ENCODE measurements around the gene AKT3.
"Not testable (repeated sequence)": the region's sequence is repeated elsewhere in the genome, so short reads cannot be mapped to it uniquely, and the experiment has no call there.

Gene AKT3

GRCh38 chr1:243772361-243773050, 77.5 kb downstream of the AKT3 start:
- not testable (repeated sequence) for DNase-seq

DNA sequence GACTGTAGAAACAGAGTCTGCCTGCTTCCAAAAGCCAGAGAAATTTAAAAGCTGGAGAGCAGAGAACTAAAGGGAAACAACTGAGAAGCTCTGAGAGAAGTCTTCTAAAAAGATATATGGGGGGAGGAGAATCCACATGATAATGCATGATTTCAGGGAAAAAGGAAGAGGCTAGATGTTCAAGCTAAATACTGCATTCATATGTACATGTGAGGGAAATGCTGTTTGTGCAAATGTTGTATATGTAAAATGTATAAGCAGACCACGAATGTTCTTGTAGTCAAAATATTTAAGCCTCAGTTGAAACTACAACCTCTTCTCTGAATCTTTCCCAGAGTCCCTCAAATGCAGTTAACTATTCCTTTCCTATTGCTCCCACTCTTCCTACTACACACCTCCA, 79.2 kb downstream of the AKT3 start:
- no peak for DNase-seq

DNA sequence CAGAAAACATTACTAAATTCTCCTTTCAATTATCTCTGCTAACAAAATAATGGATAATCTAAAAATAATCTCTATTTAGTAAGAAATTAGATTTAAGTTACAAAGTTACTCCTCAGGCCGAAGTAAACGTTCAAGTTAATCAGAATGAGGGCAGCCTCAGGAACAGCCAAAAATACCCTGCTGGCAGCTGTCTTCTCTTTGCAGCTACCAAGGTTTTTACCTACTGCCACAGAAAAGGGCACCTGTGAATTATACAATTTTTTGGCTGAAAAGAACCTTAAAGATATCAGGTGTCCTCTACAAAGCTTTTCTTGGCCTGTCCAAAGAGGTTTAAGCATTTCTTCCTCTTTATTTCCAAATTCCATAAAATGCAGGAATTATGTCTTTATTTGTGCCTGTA, 84.4 kb downstream of the AKT3 start:
- DNase-seq: no peak

DNA sequence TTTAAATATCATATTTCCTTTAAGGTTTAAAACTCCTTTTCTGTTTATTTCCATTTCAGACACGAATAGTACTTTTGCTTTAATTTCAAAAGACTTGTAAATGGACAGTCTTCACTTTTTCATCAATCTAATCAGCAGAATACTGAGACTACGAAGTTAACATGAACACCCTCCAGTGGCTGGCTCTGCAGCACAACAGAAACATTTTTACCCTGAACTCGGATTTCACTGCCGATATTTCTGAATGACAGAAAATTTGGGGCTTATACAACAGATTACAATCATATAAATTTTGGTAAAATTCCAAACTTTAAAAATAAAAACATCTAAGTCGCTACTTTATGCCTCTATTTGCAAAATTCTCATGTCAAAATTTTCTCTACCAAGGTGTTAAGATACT, 86.2 kb downstream of the AKT3 start:
- no peak for DNase-seq

DNA sequence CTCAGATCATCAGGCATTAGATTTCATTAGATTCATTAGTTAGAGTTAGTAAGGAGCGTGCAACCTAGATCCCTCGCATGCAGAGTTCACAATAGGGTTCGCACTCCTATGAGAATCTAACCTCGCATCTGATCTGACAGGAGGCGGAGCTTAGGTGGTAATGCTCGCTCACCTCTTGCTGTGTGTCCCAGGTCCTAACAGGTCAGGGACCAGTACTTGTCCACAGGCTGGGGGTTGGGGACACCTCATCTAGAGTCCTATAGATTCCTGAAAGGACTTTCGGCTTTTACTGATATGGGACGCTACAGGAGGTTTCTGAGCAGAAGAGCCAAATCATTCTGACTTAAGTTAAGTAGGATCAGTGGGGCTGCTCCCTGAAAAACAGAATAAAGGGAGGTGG, 91.4 kb downstream of the AKT3 start:
- DNase-seq: no peak

- DNase-seq: no peak
Measured at GRCh38 chr1:243756529-243756928, 93.5 kb downstream of the AKT3 start.

GRCh38 chr1:243754348-243754747, 95.7 kb downstream of the AKT3 start:
- DNase-seq: no peak

- no peak for DNase-seq
Measured at GRCh38 chr1:243751506-243751905, 98.5 kb downstream of the AKT3 start.

DNA sequence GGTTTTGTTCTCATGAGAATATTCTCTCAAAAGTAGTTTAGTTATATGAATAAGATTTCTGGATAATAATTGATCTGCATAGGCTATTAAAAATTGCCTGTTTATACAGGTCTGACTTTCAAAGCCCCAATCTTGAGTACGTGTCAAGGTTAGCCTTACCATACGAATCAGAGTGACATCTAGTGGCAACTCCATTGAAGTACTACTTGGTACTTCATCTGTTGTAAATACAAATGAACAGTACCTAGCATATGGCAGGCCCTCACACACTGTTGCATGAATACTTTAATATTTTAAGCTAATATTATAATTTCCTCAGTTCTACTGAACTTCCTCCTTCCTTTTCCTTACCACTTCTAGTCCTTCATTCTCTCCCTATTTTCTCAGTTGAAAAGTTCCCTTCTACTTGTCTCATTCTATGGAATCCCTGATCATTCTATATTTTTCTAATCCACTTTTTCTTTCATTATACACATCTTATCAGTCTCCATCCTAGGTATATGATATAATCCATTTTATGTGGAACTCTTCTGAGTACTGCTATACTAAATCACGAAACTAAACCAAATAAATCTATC, 101.2 kb downstream of the AKT3 start:
- DNase-seq: peak in 1 of 2 donors; percentile 30

DNA sequence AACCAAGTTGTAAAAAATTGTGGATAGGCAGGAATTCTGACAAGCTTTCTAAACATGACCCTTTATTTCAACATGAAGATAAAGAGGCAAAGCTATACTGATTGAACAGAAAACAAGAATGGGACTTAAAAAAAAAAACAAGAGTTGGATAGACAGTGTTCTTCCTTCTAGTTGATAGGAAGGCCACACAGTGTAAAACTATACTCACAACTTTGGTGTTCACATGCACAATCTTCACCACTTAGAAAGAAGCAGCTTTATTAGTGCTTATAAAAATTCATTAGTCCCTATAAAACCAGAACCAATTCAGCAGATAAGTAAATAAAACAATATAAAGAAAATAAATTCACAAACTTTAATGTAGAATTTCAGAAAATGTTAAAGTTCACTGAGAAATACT, 101.8 kb downstream of the AKT3 start:
- no peak for DNase-seq

- DNase-seq: no peak
Measured at GRCh38 chr1:243746751-243747150, 103.3 kb downstream of the AKT3 start.

- DNase-seq: no peak
Measured at GRCh38 chr1:243745356-243745755, 104.7 kb downstream of the AKT3 start.

DNA sequence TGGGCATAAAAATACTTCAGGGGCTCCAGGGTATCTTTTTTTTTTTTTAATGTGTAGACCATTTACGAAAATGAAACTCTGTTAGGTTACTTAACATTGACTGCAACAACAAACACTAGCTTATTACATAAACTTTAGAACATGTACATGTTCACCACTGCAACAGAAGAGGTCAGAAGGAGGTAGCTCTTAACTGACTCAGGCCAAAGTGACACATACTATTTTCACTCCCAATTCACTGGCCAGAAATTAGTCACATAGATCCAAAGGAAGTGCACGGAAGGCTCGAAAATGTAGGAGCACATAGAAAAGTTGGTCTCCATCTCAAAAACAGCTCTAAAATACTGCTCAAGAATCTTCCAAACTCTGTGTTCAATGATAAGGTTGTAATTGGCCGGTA, 107.2 kb downstream of the AKT3 start:
- DNase-seq: no peak

GRCh38 chr1:243740255-243740999, 109.6 kb downstream of the AKT3 start:
- no peak for DNase-seq

- DNase-seq: no peak
Measured at GRCh38 chr1:243739335-243740003, 110.6 kb downstream of the AKT3 start.

DNA sequence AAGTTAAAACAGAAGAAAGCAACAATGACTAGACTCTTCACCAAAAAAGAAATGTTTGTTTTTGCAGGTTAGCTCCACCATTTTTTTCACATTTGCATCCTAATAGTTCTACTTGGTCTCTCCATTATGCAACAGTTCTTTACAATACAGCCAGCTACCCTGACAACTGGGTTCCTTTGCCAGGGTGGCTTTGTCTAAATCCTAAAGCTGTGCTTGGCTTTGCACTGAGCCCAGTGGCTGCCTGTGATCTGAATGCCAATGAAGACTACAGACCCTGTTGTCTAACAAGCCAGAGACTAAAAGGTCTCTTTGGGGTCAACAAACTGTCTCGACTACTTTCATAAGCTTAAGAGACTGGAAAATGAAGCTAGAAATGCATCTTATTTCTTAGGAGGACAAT, 112.0 kb downstream of the AKT3 start:
- DNase-seq: no peak

DNA sequence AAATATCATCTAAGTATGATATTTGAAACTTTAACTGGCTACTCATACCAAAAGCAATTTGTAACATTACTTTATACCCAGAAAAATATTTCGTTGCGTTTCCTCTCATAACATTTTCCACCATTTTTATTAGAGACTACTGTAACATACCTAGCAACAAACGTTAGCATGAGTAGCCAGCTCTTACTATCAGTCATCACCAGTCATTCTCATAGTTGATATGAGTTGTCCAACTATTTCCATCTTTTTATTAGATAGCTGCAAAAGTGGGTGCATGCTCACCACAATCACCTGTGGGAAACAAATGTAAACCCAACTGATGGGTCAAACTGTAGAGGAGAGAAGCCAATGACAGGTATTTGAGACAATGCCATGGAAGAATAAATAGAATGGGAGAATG, 114.6 kb downstream of the AKT3 start:
- DNase-seq: no peak

- DNase-seq: no peak
Measured at GRCh38 chr1:243734308-243734695, 115.7 kb downstream of the AKT3 start.

DNA sequence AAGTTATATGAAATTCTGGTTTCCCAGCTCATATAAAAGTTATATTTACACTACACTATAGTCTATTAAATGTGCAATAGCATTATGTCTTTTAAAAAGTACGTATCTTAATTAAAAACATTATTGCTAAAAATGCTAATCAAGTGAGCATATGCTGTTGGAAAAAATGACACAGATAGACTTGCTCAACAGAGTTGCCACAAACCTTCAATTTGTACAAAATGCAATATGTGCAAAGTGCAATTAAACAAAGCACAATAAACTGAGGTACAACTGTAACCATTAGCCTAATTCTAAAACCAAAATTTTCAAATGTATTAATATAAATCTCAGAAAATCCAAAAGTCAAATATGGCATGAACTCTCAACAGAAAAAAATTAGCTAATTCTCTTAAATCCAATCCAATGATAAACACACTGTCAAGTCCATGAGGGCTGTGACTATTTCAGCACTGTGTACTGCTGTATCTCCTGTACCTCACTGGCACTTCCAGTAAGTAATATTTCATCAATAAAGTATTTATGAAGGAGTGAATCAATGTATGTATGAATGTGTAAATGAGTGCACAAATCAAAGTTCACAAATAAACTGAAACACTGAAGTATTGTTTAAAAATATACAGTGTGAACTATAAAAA, 116.3 kb downstream of the AKT3 start:
- DNase-seq: no peak

DNA sequence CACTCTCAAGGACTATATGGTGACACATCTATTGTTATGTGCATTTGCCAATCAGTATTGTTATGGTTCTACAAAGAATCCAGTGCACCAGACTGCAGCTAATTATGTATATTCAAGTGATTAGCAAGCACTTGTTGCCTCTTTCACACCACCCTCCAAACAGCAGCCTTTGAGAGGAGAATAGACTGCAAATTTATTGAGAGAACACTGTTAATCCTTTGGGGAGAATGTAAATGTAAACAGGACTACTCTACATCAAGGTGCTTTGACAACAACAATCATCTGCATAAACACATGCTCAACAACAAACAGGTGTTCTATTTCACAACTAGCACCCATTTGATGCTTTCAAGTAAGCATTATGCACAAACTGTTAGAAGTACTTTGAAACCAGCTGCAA, 117.4 kb downstream of the AKT3 start:
- DNase-seq: no peak

GRCh38 chr1:243731974-243732625, 117.9 kb downstream of the AKT3 start:
- no peak for DNase-seq

DNA sequence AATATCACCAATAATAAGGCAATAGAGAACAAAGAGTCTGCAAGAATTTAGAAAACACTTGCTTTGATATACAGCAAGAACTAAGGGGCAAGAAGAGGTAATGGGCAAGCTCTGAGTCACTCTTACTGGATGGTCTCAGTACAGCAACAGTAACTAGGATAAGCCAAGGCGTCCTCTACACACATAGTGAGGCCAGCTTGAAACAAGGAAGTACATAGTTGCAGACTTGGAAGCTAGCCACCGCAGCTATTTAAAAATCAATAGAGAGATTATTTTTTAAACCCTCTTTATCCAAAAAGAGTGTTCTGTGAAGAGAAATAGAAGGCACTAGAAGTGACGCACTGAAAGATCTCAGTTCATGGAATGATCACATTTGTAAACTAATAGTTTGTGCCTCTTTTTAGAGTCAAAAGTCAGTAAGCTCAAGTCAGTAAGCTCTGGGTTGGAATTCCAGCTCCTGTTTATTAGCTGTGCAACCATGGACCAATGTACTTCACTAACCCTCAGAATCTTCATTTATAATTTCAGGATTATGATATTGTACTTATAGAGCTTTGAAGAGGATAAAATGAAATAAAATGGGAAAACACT, 118.6 kb downstream of the AKT3 start:
- no peak for DNase-seq

Measured in activated CD4-positive, alpha-beta T cell treated with anti-CD3 and anti-CD28 coated beads for 4 hours (primary cell).